ENCODE results near the gene TPPP. TPM values are rescaled to one million over a fixed set of nuclear protein-coding genes. Genes with fewer than 3 reads are reported as not detected.

TPPP gene
- total RNA-seq, 1 experiment from 2014 or later: 0.12 TPM

DNA sequence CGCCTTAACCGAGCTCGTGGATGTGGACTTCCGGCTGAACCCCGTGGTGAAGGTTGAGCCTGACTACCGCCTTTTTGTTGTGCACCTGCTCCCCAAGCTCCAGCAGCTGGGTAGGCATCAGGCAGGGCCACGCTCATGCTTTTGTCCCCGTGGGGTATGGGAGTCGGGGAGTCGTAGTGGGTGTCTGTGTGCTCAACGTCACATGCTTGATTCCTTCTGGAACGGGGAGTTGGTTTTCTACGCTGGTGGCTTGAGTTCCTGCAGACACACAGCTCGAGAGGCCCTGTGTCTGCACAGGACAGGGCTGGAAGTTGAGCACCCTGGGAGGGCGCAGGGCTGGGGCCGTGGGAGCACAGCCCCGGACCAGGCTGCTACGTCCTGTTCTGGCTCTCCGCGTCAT is 73.0 kb downstream of the TPPP start:
- BruUV-seq (replicated peaks): no TSS peak
- ChIA-PET CTCF (no interaction called here), POLR2A (no interaction called here)
- intact Hi-C loops (cut with micrococcal nuclease): no loop called here
- no peak for DNase-seq (ENCODE audit: unreplicated experiment)
- H3K27me3 Mint-ChIP-seq (ENCODE audit: insufficient read depth, unreplicated experiment): no peaks in the 10 kb centered on the region
- H3K4me1 Mint-ChIP-seq (ENCODE audit: insufficient read depth, unreplicated experiment): no peaks in the 10 kb centered on the region
- no peak overlapping the region for H3K27ac Mint-ChIP-seq (ENCODE audit: low read depth, unreplicated experiment)
- H3K9me3 Mint-ChIP-seq (ENCODE audit: unreplicated experiment): peaks cover 10% of the 10 kb centered on the region
- H3K4me3 Mint-ChIP-seq (ENCODE audit: unreplicated experiment): no peak overlapping the region
- peaks cover 22% of the 10 kb centered on the region for H3K36me3 Mint-ChIP-seq (ENCODE audit: insufficient read depth, unreplicated experiment)
- TF ChIP-seq, protein P1, sequence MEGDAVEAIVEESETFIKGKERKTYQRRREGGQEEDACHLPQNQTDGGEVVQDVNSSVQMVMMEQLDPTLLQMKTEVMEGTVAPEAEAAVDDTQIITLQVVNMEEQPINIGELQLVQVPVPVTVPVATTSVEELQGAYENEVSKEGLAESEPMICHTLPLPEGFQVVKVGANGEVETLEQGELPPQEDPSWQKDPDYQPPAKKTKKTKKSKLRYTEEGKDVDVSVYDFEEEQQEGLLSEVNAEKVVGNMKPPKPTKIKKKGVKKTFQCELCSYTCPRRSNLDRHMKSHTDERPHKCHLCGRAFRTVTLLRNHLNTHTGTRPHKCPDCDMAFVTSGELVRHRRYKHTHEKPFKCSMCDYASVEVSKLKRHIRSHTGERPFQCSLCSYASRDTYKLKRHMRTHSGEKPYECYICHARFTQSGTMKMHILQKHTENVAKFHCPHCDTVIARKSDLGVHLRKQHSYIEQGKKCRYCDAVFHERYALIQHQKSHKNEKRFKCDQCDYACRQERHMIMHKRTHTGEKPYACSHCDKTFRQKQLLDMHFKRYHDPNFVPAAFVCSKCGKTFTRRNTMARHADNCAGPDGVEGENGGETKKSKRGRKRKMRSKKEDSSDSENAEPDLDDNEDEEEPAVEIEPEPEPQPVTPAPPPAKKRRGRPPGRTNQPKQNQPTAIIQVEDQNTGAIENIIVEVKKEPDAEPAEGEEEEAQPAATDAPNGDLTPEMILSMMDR (IDR thresholded peaks at IDR 0.05; ENCODE audit: unreplicated experiment): no peak

DNA sequence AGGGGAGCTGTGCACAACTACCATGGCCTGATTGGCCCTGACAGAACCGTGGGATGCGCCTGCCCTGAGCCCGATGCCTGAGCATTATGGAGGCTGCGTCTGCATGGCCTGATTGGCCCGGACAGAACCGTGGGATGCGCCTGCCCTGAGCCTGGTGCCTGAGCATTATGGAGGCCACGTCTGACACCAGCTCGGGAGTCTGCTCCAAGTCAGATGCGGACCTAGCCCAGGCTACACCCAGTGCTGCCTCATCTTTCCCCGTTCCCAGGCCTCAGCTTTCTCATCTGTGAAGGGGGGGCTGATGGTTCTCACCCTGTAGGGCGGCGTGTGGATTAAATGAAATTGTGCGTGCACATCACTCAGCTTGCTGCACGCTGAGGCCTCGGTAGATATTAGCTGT is 73.7 kb downstream of the TPPP start:
- peaks cover 26% of the 10 kb centered on the region for H3K36me3 Mint-ChIP-seq (ENCODE audit: insufficient read depth, unreplicated experiment)
- intact Hi-C loops (cut with micrococcal nuclease): no loop called here

DNA sequence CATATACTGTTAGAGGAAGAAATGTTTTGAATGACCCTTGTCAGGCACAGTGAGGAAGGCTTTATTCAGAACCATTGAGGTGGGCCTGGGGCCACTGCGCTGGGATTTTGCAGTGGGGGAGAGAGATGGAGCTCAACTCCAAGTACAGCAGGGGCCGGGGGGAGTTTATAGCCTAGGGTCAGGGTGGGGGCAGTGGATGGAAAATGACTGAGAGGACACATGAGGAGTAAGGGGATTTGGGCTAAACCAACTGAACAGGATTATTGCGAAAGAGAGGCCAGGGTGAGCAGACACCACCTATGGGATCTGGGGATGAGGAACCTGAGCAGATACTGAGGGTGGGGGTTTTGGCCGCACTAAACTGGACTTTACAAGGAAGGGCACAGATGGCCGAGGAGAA is 74.7 kb downstream of the TPPP start:
- no TSS peak for BruUV-seq (replicated peaks)
- ChIA-PET CTCF (no interaction called here), POLR2A (no interaction called here)
- H3K36me3 Mint-ChIP-seq (ENCODE audit: insufficient read depth, unreplicated experiment): peaks cover 24% of the 10 kb centered on the region
- H3K4me1 Mint-ChIP-seq (ENCODE audit: insufficient read depth, unreplicated experiment): peaks cover 11% of the 10 kb centered on the region
- H3K9me3 Mint-ChIP-seq (ENCODE audit: unreplicated experiment): peaks cover 10% of the 10 kb centered on the region
- H3K27me3 Mint-ChIP-seq (ENCODE audit: insufficient read depth, unreplicated experiment): no peaks in the 10 kb centered on the region
- H3K4me3 Mint-ChIP-seq (ENCODE audit: unreplicated experiment): no peak overlapping the region
- intact Hi-C loops (cut with micrococcal nuclease): no loop called here
- no peak overlapping the region for H3K27ac Mint-ChIP-seq (ENCODE audit: low read depth, unreplicated experiment)
- TF ChIP-seq, protein P1 (IDR thresholded peaks at IDR 0.05; ENCODE audit: unreplicated experiment): no peak
- no peak for DNase-seq (ENCODE audit: unreplicated experiment)

More for the DNA sequence above, 73.7 kb downstream of the TPPP start:
- Mint-ChIP-seq H3K27me3 (ENCODE audit: insufficient read depth, unreplicated experiment) (no peaks in the 10 kb centered on the region), H3K9me3 (ENCODE audit: unreplicated experiment) (peaks cover 10% of the 10 kb centered on the region), H3K27ac (ENCODE audit: low read depth, unreplicated experiment) (no peak overlapping the region), H3K4me3 (ENCODE audit: unreplicated experiment) (no peak overlapping the region), H3K4me1 (ENCODE audit: insufficient read depth, unreplicated experiment) (peaks cover 6% of the 10 kb centered on the region)
- BruUV-seq (replicated peaks): no TSS peak
- POLR2A ChIA-PET: interaction anchor here (0.7 kb wide), 1 partner anchor 412 kb away, joined by 3 read pairs; no protein-coding TSS in a partner anchor
- TF ChIP-seq, protein P1 (IDR thresholded peaks at IDR 0.05; ENCODE audit: unreplicated experiment): no peak
- no peak for DNase-seq (ENCODE audit: unreplicated experiment)
- CTCF ChIA-PET: no interaction called here

DNA sequence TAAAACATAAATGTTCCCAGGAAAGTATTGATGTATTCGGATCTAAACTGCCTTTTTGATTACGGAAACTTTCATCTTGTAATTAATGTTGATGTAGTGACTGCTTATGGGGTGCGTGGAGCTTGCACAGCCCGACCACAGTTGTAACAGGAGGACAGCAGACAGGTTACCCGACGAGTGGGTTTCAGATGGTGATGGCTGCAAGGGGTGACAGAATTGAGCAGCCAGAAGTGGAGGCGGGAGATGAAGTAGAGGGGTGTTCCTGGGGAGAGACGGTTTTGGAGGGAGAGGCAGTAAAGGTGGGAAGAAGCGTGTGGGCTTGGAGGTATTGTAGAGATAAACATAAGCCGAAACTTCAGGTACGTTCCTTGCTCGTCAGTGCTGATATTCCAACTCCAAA is 75.3 kb downstream of the TPPP start:
- Mint-ChIP-seq H3K9me3 (ENCODE audit: unreplicated experiment) (peaks cover 10% of the 10 kb centered on the region), H3K27me3 (ENCODE audit: insufficient read depth, unreplicated experiment) (no peaks in the 10 kb centered on the region), H3K27ac (ENCODE audit: low read depth, unreplicated experiment) (no peak overlapping the region), H3K36me3 (ENCODE audit: insufficient read depth, unreplicated experiment) (peaks cover 27% of the 10 kb centered on the region), H3K4me1 (ENCODE audit: insufficient read depth, unreplicated experiment) (peaks cover 14% of the 10 kb centered on the region), H3K4me3 (ENCODE audit: unreplicated experiment) (no peak overlapping the region)
- no TSS peak for BruUV-seq (replicated peaks)
- DNase-seq (ENCODE audit: unreplicated experiment): no peak
- CTCF ChIA-PET: interaction anchor here (0.6 kb wide), 1 partner anchor 129 kb away, joined by 3 read pairs; no protein-coding TSS in a partner anchor
- POLR2A ChIA-PET: no interaction called here
- intact Hi-C loops (cut with micrococcal nuclease): no loop called here
- TF ChIP-seq, protein P1 (IDR thresholded peaks at IDR 0.05; ENCODE audit: unreplicated experiment): no peak
